OCI-M1 (cell line): ENCODE results near the gene FAM120A.

ENCODE experiments used
- DNase-seq: peaks from one replicate; lab custom pipeline; 2025; lab: John Stamatoyannopoulos, UW

FAM120A gene

DNA sequence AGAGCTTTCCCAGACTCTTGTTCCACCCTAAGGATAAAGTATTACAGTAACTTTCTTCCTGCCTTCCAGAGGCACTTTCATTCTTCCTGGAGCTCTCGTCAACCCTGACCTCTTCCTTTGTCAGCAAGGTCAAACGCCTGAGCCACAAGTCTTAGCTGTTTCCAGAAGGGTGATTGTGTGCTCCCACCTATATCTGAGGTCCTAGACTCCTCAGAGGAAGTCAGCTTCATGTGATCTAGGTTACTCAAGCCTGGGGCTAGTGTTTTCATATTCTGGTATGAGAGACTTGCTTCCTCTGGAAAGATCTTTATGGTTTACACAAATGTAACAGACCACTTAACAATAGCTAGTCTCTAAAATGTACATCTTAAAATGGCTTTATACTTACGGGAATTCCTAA, 5.4 kb upstream of the FAM120A start:
- no peak for DNase-seq

DNA sequence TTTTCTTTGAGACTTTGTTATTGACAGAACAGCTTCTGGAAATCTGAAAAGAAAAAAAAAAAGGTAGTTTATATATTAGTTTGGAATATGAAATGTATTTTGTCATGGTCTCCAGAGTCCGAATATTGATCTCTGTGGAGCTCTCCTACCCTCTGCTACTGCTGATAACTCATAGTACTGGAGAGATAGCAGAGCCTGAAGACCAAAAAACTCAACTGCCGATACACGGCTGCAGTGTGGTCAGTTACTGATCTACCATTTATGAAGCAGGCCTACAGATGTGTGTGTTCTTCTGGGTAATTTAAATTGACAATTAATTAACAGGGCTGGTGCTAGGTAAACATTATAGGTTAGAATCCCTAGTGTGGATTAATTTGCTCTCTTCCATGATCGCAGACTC, 3.8 kb upstream of the FAM120A start:
- peak; percentile 92 for DNase-seq

DNA sequence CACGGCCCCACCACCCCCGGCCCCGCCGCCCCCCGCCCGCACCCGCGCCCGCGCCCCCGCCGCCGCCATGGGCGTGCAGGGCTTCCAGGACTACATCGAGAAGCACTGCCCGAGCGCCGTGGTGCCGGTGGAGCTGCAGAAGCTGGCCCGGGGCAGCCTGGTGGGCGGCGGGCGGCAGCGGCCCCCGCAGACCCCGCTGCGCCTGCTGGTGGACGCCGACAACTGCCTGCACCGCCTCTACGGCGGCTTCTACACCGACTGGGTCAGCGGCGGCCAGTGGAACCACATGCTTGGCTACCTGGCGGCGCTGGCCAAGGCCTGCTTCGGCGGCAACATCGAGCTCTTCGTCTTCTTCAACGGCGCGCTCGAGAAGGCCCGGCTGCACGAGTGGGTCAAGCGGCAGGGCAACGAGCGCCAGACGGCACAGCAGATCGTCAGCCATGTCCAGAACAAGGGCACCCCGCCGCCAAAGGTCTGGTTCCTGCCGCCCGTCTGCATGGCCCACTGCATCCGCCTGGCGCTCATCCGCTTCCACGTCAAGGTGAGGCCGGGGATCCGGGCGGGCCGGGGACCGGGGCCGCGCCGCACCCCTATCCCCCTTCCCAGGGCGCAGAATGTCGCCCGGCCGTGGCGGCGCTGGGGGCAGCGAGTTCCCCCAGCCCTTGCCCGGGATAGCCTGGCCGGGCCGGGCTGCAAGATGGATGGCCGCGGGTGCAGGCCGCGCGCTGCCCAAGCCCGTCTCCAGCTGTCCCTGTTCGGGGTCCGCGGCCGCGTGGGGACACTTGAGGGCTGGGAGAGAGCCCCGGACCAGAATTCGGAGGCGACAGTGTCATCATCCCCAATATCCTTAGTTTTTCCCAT, 594 bp downstream of the FAM120A start:
- DNase-seq, result peak; percentile 55

DNA sequence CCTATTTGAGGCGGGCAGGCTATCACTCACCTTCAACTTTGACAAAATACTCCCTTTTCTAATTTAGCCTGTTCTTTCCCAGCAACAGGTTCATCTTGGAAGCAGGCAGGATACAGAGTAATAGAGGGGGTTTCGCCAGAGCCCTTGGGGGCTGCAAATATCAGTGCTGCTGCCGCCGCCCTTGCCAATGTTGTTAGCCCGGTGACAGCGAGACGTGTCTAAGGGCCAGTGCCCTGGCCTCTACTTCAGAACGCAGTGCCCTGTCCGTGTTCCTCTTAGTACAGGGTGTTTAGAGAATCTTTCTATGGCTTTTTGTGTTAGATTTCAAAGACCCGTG, 1.2 kb downstream of the FAM120A start:
- peak; percentile 69 for DNase-seq

DNA sequence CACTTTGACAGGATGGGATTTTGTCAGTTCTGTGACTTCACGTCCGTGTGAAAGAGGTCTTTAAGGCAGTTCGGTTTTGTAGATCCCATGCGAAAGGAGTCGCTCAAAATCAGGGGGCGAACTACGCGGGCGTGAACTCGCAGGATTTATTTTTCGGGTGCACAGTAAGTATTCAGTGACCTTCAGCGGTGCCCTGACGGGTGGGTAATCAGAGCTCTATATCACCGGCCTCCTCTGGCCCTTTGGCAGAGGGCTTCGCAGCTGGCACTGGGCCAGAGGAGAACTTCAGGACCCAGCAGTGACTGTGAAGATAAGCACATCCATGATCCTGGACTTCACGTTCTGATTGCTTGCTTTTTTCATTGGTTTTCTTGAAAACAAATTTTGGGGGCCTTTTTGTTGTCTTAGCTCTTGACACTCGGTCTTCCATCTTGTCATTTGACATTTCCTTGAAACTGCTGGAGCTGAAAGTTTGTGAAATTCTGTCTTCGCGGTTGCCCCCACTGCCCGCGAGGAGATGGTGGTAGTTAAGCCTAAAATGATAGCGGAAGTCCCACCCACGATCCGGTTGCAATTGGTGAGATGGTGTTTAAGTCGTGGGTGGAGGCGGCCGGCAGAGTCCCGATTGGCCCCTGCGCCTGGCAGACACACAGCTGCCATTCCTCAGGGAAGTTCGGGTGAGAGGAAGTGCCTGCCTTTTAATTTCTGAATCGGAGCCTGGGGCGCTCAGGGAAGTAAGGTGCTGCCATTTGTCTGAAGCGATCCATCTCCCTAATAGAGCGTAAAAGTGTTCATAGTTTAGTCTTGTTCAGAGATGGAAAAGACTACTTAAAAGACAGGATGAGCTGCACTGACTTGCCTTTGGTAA, 1.8 kb downstream of the FAM120A start, which contains the start of gene FAM120AOS:
Gene FAM120AOS, minus strand, starts transcription at position 535 of the 868 bp plus-strand sequence. CDS start 872 bp downstream, outside the sequence.
- peak; percentile 97 for DNase-seq

DNA sequence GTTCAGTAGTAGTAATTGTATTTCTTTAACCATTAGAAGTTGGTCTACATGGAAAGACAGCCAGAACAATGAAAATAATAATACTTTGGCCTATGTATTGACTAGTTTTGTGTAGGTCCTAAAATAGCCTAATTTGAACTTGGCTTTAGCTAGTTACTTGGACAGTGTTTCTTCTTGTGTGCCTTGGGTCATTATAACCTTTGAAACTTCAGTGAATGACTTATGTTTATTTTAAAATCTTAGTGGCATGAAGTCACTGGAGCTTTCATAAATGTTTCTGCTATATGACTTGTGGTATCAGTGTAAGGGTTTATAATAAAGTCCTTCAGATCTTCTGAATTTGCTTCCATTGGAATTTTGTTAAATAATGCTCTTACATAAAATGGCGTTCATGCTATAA, 4.5 kb downstream of the FAM120A start:
- DNase-seq, result no peak

DNA sequence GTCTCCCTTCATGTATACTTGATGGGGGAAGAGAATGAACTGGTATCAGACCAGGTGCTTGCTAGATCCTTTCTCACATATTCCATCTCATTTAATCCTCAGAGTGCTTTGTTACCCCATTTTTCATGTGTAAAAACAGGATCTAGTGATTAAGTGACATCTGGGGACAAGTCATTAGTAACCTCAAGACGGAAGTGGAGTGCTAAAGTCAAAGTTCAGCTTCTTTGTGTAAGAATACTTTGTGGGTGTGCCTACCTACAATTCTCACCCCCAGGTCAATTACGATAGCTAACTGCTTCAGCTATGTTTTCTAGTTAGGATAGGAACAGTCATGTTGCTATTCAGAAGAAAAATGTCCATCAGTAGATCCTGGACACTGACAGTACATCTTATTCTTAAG, 5.0 kb downstream of the FAM120A start:
- DNase-seq, result no peak

DNA sequence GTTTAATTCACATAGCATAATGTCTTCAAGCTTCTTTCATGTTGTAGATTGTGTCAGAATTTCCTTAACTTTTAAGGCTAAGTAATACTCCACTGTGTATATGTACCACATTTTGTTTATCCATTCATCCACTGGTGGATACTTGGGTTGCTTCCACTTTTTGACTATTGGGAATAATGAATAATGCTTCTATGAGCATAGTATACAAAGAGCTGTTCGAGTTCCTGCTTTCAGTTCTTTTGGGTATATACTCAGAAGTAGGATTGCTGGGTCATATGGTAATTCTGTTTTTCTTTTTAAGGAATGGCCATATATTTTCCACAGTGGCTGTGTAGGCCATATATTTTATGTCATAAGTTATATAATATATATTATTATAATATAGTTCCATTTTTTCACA, 5.5 kb downstream of the FAM120A start:
- no peak for DNase-seq

DNA sequence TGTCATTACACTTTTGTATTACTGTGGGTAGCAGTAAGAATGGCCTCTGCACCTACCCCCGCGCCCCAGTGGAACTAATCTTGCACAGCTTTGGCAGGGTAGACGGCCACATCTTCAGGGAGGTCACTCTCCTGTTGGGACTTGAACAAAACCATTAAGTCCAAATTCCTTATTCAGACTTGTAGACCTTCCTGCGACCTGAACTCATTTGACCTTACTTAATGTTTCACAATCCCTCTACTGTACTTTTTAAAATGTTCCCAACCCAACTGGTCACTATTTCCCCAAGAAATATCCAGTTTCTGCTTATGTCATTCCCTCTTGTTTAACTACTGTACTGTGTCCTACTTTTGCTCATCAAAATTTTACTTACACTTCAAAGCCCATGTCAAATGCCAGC, 7.2 kb downstream of the FAM120A start:
- no peak for DNase-seq

DNA sequence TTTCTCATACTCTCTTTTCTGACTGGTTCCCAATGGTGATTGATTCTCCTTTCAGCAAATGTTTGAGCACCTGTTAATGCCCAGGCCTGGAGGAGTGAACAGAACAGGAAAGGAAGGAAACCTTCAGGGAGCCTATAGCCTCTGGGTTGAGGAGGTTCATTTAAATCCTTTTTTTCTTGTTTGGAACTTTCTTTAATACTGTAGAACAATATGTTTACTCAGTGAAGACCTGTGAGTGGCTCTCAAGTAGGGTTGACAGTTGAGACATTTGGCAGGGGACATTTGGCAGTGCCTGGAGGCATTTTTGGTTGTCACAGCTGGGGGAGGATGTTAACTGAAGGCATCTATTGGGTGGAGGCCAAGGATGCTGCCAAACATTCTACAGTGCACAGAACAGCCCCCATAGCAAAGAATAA, 8.0 kb downstream of the FAM120A start:
- no peak for DNase-seq

DNA sequence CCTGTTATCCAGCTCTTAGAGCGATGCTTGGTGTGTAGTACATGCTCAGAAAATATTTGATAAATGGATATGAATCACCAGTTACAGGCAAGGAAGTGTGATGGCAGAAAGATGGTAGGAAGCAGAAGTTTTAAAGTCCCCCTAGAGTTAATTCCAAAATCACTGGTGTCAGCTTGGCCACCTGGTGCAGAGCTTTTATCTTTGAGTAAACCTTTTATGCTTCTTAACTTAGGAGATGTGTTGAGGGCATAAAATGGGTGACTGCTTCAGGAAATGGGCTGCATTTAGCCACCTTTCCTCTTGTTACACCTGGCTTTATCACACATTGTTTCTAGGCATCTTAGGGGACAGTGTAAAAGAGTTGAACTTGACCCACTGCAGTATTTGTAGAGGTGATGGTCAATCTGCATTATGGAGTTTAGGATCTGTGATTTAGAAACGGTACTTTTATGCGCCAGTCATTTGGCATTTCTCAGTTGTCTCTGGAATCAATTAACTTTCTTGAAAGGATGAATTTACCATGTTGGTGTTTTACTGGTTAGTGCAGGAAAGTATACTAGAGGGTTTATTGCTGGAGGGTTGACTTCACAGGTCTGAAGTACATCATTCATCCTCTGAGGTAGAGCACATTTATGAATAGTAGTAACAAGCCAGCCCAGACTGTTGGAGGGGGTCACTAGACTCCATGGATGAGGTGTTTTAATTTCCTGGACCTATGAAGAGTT, 9.4 kb downstream of the FAM120A start:
- DNase-seq, result no peak

DNA sequence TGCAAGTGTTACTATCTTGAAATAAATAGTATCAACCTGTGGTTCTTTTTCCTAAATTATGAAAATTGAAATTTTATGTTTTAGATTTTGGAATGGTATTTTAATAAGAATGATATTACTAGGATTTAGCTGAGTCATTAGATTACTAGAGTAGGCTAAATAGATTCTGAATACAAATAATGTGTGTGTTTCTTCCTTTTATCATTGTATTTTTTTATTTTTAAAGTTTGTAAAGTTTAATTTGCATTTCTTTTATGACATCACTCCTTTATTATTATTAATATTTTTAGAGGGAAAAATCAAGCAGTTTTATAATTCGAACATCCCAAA, 9.9 kb downstream of the FAM120A start:
- no peak for DNase-seq

DNA sequence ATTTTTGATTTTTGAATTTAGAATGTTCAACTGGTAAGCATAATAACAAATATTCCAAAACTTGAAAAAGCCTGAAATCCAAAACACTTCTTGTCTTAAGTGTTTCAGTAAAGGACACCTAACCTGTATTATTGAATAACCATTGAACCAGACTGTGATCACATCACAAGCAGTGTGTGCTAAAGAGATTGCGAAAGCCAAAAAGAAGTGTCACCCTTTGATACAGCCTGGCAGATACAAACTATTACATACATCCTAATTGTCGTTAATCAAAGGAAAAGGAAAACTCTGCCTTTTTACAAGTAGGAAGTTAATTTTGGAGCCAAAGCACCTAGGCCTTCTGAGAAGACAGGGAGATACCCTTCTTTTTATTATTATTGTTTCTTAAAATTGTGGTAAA, 10.3 kb downstream of the FAM120A start:
- peak; percentile 16 for DNase-seq

DNA sequence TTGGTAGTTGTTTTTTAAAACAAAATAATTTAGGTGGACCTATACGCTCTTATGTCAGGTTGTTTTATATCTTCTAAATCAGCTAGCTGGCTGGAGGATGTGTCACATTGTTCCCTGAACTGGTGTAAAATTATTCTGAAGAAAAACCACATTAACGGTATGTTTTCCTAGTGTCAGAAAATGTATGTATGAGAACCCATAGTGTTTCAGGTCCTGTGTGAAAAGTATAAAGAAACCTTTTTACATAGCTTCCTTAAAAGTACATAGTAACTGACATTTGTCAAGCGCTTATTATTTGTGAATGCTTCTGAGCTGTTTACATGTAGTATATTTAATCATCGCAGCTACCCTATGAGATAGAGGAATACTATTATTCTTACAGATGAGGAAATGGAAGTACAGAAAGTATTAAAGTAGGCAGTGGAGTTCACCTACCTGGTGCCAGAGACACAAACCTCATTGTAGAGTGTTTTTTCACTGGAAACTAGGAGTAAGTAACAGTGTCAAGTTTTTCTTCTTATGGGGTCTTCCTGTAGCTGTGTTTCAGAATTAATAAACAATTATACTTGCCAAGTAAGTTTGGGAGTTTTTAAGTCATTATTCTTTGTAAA, 12.3 kb downstream of the FAM120A start:
- peak; percentile 68 for DNase-seq

DNA sequence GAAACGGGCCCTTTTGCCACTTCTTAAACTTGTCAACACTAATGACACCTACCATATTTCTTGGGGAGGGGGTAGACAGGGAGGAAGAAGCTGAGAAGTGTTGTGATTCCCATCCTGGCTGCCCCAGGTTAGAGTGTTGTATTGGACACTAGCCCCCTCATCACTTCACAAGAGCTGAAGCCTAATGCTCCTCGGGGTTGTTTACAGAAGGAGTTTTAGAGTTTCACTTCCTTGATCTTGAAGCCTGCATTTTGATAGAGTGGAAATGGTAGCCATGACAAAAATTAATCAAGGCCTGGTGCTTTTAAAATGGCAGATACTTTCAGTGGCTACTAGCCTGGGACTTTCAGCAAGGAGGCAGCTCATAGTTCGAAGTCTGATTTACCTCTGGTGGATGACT, 12.9 kb downstream of the FAM120A start:
- peak; percentile 42 for DNase-seq

DNA sequence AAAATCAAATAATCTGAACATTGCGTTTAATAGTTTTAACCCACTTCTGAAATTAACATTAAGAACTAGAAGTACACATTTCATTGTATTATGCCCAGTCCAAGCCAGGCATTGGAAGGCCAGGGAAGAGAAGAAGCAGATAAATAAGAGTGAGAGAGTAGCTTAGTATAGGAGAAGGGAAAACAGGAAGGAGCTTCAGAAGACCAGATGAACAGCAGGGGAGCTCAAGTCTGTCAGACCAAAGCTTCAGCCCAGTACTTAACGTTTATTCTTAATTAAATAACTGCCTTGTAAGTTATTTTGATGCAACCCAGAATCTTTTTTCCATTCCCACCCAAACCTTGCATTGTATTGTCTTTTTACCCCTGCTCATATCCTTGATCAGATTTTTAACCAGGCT, 13.4 kb downstream of the FAM120A start:
- DNase-seq, result peak; percentile 50

DNA sequence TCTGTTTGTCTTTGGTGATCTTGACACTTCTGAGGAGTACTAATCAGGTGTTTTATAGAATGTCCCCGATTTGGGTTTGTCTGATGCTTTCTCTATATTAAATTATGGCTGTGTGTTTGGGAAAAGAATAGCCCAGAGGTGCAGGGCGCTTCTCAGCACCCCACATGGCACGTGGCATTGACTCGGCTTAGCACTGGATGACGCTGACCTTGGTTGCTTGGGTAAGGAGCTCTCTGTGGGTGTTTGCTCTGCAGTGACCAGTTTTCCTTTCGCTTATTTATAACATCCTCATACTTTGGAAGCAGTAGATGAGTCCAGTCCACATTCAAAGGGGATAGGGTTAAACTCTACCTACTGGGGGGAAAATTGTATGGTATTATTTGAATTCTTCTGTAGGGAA, 14.4 kb downstream of the FAM120A start:
- DNase-seq, result no peak

DNA sequence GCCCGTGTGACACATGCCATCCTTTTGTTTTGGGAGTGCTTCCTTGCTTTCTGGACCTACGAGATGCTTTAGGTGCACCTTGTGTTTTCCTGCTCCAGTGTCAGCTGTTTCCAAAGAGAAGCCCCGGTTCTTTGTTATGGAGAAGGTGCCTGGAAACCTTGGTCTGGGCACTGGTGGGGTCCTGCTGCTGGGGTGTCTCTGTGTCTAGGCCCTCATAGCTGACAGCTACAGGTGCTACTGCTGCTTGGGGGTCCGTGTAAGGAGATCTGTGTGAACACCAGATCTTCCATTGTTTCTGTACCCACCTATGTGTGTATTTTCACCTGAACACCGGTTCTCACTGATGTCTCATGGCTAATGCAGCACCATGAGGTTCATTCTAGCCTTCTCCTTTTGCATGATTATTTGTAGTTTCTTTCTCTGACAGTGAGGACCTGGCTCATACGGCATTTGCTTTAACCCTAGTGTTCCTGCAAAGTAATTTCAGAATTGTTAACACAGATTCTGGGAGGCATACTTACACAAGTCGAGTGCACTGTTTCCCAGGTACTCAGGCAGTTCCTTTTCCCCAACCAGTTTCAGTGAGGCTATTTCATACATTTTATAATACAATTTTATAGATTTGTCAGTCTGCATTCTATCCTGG, 15.1 kb downstream of the FAM120A start:
- peak; percentile 48 for DNase-seq

DNA sequence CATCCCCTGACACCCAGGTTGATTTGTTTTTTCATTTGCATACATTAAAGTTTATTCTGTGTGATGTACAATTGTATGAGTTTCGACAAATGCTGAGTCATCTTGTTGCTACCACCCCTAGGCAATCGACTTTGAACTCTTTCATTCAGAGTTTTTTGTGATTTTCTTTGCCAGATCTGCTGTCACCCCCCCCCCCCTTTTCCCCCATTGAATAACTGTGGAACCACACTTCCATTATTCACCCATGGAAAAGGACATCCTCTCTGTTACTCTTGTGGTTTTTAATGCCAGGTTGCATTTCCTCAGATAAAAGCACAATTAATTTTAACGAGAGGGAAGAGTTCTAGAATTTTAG, 15.6 kb downstream of the FAM120A start:
- peak; percentile 48 for DNase-seq

DNA sequence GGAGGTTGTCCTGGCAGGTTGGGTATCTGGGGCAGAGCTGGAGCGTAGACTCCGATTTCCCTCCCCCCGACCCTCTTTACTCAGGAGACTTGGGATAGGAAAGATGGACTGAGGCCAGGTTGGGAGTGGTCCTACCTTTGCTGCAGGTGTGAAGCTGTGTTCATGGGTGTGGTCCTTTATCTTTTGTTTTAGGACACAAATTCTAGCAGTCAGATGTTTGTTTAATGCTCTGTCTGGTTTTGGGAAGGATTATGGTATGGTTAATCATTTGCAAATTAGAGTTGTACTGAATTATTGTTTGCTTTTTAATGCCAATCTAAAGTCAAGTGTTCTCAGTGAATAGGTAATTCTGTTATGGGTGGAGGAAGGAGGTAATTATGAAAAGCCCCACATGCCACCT, 16.0 kb downstream of the FAM120A start:
- DNase-seq, result no peak

DNA sequence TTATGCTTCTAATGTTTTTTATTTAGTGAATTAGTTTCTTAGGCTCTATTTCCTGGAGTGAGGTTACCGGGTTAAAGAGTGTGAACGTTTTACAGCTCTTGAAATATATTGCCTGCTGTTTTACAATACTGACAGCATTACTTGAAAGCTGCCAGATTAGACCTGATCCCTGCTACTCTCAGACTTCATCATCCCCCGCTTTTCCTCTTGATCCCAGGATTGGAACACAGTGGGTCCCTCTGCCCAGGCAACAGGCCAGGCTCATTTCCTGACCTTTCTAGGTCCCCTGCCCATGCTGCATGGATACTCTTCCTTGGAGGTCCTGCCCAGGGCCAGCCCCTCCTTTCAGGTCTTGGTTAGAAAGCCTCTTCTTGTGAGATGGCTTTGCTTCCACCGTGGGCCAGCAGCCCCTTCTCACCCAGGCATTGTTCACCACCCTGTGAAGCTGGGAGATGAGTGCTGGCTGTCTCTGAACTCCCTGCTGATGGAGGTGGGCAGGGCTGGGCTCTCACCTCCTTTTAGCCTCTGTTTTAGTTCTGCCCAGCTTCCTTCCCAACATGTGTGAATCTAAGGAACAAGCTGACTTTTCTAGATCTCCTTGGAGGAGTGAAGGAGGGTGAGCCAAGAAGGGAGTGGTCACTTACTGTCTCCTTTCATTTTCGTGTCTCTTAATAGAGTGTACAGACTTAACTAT, 17.4 kb downstream of the FAM120A start:
- DNase-seq, result peak; percentile 70
